Measurements from ENCODE around the gene FEN1.
A peak's percentile ranks its signal among the peaks of the same experiment; 100 is the strongest.

The FEN1 gene

DNA sequence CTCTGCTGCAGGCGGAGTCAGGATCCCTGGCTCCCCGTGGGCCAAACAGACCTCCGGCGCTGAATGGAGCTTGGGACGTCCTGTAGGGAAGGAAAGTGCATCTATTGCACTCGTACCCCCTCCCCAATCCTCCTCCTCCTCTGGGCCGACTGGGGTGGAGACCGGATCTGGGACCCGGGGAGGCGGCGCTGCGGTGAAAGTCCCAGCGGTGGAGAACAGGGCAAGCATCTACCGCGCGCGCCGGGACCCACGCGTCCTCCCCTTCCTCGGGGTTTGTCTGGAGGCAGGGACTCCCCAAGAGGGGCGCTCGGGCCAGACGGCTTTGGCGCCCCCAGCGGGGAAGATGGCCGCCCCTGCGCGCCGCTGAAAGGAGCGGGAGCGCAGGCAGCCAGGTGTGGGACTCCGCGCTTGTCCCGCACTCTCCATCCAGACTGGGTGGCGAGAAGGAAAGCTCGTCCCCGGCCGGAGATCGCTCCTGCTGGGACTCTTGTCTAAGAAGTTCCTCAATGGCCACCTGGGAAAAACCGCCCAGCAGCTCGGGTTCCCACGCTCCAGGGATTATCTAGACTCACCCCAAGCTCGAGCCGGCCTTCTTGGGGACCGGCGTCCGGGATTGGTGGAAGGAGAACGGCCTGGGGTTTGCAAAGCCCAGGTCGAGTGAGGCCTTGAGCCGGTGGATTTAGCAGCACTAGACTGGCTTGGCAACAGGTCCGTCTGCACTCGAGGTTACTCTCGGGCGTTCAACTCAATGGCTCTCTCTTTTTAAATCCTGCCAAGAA is 36.1 kb downstream of the FEN1 start (continued):
- no peak for TF ChIP-seq ZNF239 (tag by site-specific recombination; IDR thresholded peaks at IDR 0.05)
- TF ChIP-seq, protein P1, sequence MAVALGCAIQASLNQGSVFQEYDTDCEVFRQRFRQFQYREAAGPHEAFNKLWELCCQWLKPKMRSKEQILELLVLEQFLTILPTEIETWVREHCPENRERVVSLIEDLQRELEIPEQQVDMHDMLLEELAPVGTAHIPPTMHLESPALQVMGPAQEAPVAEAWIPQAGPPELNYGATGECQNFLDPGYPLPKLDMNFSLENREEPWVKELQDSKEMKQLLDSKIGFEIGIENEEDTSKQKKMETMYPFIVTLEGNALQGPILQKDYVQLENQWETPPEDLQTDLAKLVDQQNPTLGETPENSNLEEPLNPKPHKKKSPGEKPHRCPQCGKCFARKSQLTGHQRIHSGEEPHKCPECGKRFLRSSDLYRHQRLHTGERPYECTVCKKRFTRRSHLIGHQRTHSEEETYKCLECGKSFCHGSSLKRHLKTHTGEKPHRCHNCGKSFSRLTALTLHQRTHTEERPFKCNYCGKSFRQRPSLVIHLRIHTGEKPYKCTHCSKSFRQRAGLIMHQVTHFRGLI (tag by site-specific recombination; IDR thresholded peaks at IDR 0.05): no peak
- no peak for TF ChIP-seq ZNF558 (tag by site-specific recombination; IDR thresholded peaks at IDR 0.05)
- no peak for TF ChIP-seq ZNF830 (tag by site-specific recombination; IDR thresholded peaks at IDR 0.05; ENCODE audit: low read depth)
- no peak for TF ChIP-seq KLF1 (tag by site-specific recombination; IDR thresholded peaks at IDR 0.05)
- no peak for TF ChIP-seq ZSCAN23 (tag by site-specific recombination; IDR thresholded peaks at IDR 0.05)
- no peak for TF ChIP-seq ZNF394 (tag by site-specific recombination; IDR thresholded peaks at IDR 0.05; ENCODE audit: borderline replicate concordance)
- TF ChIP-seq, protein P2, sequence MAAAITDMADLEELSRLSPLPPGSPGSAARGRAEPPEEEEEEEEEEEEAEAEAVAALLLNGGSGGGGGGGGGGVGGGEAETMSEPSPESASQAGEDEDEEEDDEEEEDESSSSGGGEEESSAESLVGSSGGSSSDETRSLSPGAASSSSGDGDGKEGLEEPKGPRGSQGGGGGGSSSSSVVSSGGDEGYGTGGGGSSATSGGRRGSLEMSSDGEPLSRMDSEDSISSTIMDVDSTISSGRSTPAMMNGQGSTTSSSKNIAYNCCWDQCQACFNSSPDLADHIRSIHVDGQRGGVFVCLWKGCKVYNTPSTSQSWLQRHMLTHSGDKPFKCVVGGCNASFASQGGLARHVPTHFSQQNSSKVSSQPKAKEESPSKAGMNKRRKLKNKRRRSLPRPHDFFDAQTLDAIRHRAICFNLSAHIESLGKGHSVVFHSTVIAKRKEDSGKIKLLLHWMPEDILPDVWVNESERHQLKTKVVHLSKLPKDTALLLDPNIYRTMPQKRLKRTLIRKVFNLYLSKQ (tag by site-specific recombination; IDR thresholded peaks at IDR 0.05; ENCODE audit: borderline replicate concordance): no peak
- peak; percentile 52; the same call in 1 of the 2 replicates for TF ChIP-seq SCRT1 (tag by site-specific recombination; IDR thresholded peaks at IDR 0.05; ENCODE audit: borderline replicate concordance)
- no peak for TF ChIP-seq ZNF623 (tag by site-specific recombination; IDR thresholded peaks at IDR 0.05)
- TF ChIP-seq ZNF843 (tag by site-specific recombination; IDR thresholded peaks at IDR 0.05): no peak
- TF ChIP-seq ZNF2 (tag by site-specific recombination; IDR thresholded peaks at IDR 0.05): no peak
- no peak for TF ChIP-seq ZNF221 (tag by site-specific recombination; IDR thresholded peaks at IDR 0.05; ENCODE audit: borderline replicate concordance)
- no peak for TF ChIP-seq ZNF776 (tag by site-specific recombination; IDR thresholded peaks at IDR 0.05; ENCODE audit: borderline replicate concordance)
- TF ChIP-seq, protein P3, sequence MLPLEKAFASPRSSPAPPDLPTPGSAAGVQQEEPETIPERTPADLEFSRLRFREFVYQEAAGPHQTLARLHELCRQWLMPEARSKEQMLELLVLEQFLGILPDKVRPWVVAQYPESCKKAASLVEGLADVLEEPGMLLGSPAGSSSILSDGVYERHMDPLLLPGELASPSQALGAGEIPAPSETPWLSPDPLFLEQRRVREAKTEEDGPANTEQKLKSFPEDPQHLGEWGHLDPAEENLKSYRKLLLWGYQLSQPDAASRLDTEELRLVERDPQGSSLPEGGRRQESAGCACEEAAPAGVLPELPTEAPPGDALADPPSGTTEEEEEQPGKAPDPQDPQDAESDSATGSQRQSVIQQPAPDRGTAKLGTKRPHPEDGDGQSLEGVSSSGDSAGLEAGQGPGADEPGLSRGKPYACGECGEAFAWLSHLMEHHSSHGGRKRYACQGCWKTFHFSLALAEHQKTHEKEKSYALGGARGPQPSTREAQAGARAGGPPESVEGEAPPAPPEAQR (tag by site-specific recombination; IDR thresholded peaks at IDR 0.05): no peak
- no peak for TF ChIP-seq ZNF658 (tag by site-specific recombination; IDR thresholded peaks at IDR 0.05)
- TF ChIP-seq, protein P4, sequence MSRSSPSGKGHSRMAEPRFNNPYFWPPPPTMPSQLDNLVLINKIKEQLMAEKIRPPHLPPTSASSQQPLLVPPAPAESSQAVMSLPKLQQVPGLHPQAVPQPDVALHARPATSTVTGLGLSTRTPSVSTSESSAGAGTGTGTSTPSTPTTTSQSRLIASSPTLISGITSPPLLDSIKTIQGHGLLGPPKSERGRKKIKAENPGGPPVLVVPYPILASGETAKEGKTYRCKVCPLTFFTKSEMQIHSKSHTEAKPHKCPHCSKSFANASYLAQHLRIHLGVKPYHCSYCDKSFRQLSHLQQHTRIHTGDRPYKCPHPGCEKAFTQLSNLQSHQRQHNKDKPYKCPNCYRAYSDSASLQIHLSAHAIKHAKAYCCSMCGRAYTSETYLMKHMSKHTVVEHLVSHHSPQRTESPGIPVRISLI (tag by site-specific recombination; IDR thresholded peaks at IDR 0.05): no peak
- TF ChIP-seq ZNF792 (tag by site-specific recombination; IDR thresholded peaks at IDR 0.05): no peak
- no peak for TF ChIP-seq ZNF155 (tag by site-specific recombination; IDR thresholded peaks at IDR 0.05)
- TF ChIP-seq ZBTB20 (tag by site-specific recombination; IDR thresholded peaks at IDR 0.05): 0 out of 2 replicates have a peak, but pooled peaks have one; percentile 12
- TF ChIP-seq SCRT2 (tag by site-specific recombination; IDR thresholded peaks at IDR 0.05): peak; percentile 91
- TF ChIP-seq, protein P5, sequence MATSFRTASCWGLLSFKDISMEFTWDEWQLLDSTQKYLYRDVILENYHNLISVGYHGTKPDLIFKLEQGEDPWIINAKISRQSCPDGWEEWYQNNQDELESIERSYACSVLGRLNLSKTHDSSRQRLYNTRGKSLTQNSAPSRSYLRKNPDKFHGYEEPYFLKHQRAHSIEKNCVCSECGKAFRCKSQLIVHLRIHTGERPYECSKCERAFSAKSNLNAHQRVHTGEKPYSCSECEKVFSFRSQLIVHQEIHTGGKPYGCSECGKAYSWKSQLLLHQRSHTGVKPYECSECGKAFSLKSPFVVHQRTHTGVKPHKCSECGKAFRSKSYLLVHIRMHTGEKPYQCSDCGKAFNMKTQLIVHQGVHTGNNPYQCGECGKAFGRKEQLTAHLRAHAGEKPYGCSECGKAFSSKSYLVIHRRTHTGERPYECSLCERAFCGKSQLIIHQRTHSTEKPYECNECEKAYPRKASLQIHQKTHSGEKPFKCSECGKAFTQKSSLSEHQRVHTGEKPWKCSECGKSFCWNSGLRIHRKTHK (tag by site-specific recombination; IDR thresholded peaks at IDR 0.05): no peak
- TF ChIP-seq, protein P6, sequence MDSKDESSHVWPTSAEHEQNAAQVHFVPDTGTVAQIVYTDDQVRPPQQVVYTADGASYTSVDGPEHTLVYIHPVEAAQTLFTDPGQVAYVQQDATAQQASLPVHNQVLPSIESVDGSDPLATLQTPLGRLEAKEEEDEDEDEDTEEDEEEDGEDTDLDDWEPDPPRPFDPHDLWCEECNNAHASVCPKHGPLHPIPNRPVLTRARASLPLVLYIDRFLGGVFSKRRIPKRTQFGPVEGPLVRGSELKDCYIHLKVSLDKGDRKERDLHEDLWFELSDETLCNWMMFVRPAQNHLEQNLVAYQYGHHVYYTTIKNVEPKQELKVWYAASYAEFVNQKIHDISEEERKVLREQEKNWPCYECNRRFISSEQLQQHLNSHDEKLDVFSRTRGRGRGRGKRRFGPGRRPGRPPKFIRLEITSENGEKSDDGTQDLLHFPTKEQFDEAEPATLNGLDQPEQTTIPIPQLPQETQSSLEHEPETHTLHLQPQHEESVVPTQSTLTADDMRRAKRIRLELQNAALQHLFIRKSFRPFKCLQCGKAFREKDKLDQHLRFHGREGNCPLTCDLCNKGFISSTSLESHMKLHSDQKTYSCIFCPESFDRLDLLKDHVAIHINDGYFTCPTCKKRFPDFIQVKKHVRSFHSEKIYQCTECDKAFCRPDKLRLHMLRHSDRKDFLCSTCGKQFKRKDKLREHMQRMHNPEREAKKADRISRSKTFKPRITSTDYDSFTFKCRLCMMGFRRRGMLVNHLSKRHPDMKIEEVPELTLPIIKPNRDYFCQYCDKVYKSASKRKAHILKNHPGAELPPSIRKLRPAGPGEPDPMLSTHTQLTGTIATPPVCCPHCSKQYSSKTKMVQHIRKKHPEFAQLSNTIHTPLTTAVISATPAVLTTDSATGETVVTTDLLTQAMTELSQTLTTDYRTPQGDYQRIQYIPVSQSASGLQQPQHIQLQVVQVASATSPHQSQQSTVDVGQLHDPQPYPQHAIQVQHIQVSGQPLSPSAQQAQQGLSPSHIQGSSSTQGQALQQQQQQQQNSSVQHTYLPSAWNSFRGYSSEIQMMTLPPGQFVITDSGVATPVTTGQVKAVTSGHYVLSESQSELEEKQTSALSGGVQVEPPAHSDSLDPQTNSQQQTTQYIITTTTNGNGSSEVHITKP (tag by site-specific recombination; IDR thresholded peaks at IDR 0.05): no peak
- TF ChIP-seq, protein P7, sequence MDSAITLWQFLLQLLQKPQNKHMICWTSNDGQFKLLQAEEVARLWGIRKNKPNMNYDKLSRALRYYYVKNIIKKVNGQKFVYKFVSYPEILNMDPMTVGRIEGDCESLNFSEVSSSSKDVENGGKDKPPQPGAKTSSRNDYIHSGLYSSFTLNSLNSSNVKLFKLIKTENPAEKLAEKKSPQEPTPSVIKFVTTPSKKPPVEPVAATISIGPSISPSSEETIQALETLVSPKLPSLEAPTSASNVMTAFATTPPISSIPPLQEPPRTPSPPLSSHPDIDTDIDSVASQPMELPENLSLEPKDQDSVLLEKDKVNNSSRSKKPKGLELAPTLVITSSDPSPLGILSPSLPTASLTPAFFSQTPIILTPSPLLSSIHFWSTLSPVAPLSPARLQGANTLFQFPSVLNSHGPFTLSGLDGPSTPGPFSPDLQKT (IDR thresholded peaks at IDR 0.05; ENCODE audit: borderline replicate concordance, low read depth, low read length): no peak
- no peak for TF ChIP-seq ZNF514 (tag by site-specific recombination; IDR thresholded peaks at IDR 0.05)
- TF ChIP-seq WT1 (tag by site-specific recombination; IDR thresholded peaks at IDR 0.05): no peak
- no peak for TF ChIP-seq ZNF391 (tag by site-specific recombination; IDR thresholded peaks at IDR 0.05; ENCODE audit: borderline replicate concordance, low read depth)
